Ureter (tissue), 1 donor: ENCODE measurements around the gene TULP1. TPM values are rescaled to one million over a fixed set of nuclear protein-coding genes. Genes with fewer than 3 reads are reported as not detected.

Experiments used
- DNase-seq: peaks from one replicate; pipeline ENCODE4 v3.0.0-alpha.2; 2020; ENCODE audit warnings: low spot score
- total RNA-seq: library from RNA; stranded (reverse); gene quantifications from one replicate; pipeline ENCODE4 v1.2.4, GENCODE V29; 2023
- donor health status: DM: yes; HTN: yes; CAD: no.

Gene TULP1
- total RNA-seq, 1 donor from 2014 or later, result 0.83 TPM

- no peak for DNase-seq
Observed at GRCh38 chr6:35465646-35466045, 47.0 kb downstream of the TULP1 start.

- no peak for DNase-seq
Observed at GRCh38 chr6:35463292-35463691, 49.4 kb downstream of the TULP1 start.

DNA sequence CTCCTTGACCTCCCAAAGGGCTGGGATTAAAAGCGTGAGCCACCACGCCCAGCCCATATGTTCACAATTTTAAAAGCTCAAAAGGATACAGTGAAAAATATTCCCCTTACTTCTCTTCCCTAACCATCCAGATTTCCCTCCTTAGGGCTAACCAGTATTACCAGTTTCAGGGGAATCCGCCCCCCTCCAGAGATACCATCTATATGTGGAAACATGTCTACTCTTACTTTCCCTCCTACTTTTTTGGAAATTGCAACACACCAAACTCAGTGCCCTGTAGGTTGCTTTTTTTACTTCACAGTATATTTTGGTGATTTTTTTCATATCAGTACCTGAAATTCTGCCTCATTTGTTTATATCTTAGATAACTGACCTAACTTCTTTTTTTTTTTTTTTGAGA is 51.4 kb downstream of the TULP1 start:
- no peak for DNase-seq

DNA sequence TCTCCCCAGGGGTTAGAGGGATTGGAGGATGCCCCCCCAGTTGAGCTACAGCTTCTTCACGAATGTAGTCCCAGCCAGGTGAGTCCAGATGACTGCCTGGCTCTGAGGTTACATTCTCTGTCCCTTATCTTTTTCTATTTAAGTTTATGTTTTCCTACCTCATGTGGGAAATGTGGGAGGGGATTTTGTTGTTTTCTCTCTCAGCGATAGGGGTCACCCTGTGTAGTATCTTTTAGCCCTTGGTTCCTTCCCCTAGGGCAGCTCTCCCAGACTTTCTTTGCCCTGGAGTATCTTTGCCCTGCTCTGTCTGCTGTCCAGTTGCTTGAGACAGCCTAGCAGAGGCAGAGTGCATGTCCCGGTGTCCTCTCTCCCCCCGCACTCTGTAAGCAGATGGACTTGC is 54.8 kb downstream of the TULP1 start:
- DNase-seq, result no peak

DNA sequence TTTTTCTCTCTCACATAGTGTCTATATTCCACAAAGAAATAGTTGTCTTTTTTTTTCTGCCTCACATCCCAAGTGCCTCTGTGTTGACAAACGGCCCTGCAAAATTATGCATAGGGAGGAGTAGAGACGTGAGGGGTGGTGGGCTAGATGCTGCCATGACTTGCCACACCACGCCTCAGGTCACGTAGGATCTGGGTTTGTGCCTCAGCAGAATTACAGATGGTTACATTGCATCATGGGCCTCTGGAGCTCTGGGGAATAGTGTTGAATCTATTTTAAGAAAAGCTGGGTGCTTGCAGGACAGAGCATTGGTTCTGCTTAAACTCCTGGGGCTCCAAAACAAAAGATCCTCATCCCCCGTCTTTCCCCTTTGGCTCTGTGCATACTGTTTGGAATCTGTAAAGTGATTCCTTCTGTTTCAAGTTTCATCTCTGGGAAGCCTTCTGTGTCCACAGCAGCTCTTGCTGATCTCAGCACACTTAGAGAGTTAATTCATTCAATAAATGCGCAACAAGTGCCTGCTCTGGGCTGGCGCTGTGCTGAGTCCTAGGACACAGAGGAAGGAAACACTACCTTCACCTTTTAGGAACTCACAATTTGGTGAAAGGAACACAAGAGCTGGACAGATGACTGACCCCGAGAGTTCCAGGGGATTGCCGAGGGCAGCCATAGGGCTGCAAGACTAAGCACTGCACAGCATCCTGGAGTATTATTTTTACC is 58.1 kb downstream of the TULP1 start:
- DNase-seq, result no peak

DNA sequence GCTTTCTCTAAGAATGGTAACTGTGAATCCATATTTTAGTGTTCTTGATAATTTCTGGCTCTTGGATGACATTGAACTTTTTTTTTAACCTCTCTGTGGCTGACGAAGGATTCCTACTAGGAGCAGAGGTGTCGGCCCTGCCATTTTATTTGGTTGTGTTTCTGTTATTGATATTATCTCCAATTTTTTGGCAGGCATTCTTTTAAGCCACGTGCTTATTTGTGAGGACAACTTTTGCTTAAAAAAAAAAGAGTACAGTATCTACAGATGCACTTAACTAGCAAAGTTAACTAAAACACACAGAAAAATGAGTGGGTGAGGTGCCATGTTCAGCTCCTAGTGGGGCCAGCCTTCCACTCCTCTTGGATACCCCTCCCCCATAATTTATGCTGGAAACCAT is 59.5 kb downstream of the TULP1 start:
- no peak for DNase-seq

DNA sequence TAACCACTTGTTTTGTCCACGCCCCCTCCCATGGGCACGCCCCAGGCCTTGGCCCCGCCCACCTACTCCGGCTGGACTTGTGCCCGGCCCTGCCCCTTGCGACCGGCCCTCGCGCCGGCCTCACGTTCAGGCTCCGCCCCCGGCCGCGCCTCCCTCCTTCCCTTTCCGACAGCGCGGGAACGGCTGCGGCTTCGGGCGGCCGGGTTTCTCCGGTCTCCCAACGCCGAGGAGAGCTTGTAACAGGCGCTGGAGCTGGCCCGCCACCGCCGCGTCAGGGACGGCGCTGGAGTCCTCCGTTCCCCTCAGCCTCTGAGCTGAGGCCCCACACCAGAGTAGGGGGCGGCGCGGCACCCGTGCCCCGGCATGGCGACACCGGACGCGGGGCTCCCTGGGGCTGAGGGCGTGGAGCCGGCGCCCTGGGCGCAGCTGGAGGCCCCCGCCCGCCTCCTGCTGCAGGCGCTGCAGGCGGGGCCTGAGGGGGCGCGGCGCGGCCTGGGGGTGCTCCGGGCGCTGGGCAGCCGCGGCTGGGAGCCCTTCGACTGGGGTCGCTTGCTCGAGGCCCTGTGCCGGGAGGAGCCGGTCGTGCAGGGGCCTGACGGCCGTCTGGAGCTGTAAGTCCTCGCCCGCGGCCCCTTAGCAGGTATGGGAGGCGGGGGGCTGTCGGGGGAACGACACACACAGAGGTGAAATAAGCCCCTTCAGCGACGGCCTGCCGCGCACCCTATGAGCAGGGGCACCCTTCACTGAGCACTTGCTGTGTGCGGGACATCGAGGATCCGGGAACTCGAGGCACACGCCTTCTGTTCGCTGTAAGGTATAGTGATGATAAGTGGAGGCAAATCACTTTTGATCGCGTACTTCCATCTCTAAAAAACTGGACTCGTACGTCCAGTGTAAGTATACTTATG is 60.3 kb downstream of the TULP1 start, which contains the start of gene FANCE:
Gene FANCE, plus strand, starts transcription at position 156 of the 908 bp plus-strand sequence. Its CDS starts 208 bp downstream, at position 364.
- DNase-seq, result peak; percentile 96

DNA sequence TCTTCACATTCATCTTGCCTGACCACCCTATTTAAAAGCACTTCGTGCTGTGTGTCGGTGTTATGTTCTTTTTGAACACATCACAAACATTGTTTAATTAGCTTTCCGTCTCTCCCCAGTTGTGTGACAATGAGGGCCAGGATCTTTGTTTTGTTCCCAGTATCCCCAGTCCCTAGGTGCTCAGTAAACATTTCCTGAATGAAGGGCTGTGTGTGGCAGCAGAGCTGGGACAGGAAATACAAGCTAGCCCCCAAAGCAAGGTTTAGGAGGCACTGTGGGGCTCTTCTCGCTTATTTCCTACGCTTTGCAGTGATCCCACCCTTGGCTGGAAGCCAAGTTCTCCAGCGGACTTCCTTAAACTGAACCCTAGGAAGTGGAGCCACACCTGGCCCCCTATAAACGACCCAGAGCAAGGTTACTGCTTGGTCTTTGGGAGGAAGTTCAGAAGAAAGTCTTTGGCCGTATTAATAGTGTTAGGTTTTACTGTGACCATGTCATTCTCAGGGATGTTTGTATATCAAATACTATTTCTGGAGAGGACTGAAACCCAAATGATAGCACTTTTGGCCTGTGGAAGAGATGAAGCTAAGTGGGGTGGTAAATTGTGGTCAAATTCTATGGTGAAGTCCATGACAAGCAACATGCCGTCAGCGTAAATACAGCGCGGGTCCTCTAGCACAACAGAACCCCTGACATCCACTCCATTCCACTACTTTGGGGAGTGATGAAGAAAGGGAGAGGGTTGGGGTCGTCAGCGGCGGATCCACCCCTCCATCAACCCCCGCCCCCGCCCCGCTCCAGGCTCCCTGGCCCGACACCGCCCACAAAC is 61.1 kb downstream of the TULP1 start:
- no peak for DNase-seq

DNA sequence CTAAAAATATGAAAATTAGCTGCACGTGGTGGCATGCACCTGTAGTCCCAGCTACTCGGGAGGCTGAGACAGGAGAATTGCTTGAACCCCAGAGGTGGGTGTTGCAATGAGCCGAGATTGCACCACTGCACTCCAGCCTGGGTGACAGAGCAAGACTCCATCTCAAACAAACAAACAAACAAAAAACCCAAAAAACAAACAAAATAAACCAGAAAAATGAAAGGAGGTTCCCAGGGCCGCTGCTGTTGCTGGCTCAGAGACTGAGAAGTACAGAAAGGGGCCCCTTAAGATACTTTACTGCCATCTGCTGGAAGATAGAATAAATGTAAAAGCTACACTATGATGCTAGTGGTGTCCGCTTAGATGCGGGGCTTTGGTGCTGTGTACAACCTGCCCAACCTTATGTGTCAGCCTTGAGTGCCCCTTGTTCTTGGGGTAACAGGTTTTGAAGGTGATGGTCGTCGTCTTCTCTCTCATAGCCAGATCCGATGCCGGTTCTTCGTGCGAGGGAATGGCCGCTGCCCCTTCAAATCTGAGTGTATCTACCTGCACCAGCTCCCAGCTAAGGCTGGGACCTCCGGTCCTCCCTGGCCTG is 63.3 kb downstream of the TULP1 start:
- DNase-seq, result no peak

GRCh38 chr6:35448191-35448590 is 64.5 kb downstream of the TULP1 start:
- DNase-seq, result no peak

Other genes starting within 250 kb of the TULP1 start
- gene DEF6, start 215.1 kb downstream of the TULP1 start, total RNA-seq, result 28.0 TPM
- 31.2 TPM for gene PPARD, start 170.3 kb downstream of the TULP1 start, total RNA-seq
- gene FANCE, start 60.6 kb downstream of the TULP1 start, total RNA-seq, result 5.5 TPM
- 2,073 TPM for gene RPL10A, start 44.5 kb downstream of the TULP1 start, total RNA-seq
- gene TEAD3, start 15.8 kb downstream of the TULP1 start, total RNA-seq, result 60.3 TPM
- 112 TPM for gene FKBP5, start 176.0 kb upstream of the TULP1 start, total RNA-seq
- gene ARMC12, start 224.1 kb upstream of the TULP1 start, total RNA-seq, result 1.5 TPM